Bronchial epithelial cell (primary cell): ENCODE measurements around the gene BTNL8. TPM values are rescaled to one million over a fixed set of nuclear protein-coding genes. Genes with fewer than 3 reads are reported as not detected.
A peak's percentile ranks its signal among the peaks of the same experiment; 100 is the strongest.

Experiments
- DNase-seq: peaks from one replicate; pipeline ENCODE4 v3.0.0-alpha.2; 2010; ENCODE audit warnings: low read depth
- FAIRE-seq: peaks from 2 replicates; lab custom pipeline; 2011; peaks lifted over from hg19 to GRCh38; lab: Jason Lieb, UNC
- H3K27me3 ChIP-seq: 2 replicates; pipeline ENCODE4 v1.5.1; 2011; ENCODE audit warnings: low read length; ENCODE audit not compliant: control insufficient read depth, insufficient read depth
- H3K36me3 ChIP-seq: 2 replicates; pipeline ENCODE4 v1.5.1; 2011; ENCODE audit warnings: low read length; ENCODE audit not compliant: control insufficient read depth, insufficient read depth
- H3K4me3 ChIP-seq: 2 replicates; pipeline ENCODE4 v1.5.1; 2011; ENCODE audit warnings: mild to moderate bottlenecking, low read depth, low read length, control low read depth
- total RNA-seq: library from RNA; depleted of rRNA; stranded (reverse); fragments of >200 nt; gene quantifications from 2 replicates; pipeline ENCODE4 v1.2.1, GENCODE V29; 2014
- TF ChIP-seq, protein P1 (sequence below): IDR thresholded peaks from 2 replicates; pipeline ENCODE4 v1.5.1; 2011; ENCODE audit warnings: mild to moderate bottlenecking, moderate library complexity, low read length, control low read depth, inconsistent platforms; ENCODE audit not compliant: insufficient read depth, severe bottlenecking

Gene BTNL8
- total RNA-seq, 1 donor from 2014 or later = not detected

DNA sequence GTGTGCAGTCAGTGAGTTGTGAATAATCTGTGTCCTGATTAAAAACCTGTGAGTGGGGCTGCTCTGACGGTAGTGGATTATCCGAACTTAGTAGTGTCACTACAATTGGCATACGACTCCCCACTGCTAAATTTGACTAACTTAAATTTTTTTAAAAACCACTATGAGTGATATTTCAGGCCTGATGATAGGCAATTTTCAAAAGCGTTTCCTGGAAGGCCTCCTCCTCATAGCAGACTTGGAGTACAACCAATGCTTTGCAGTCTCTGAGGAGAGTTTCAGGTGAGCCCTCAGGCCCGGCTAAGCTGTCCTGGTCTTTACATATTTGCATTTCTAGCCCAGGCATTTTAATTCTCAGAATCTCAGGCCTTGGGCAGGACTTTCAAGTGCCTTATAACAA, 10.8 kb downstream of the BTNL8 start:
- H3K36me3 ChIP-seq = no peaks in the 10 kb centered on the region
- H3K27me3 ChIP-seq = no peaks in the 10 kb centered on the region
- DNase-seq (no peak), FAIRE-seq (no peak)
- TF ChIP-seq, protein P1, sequence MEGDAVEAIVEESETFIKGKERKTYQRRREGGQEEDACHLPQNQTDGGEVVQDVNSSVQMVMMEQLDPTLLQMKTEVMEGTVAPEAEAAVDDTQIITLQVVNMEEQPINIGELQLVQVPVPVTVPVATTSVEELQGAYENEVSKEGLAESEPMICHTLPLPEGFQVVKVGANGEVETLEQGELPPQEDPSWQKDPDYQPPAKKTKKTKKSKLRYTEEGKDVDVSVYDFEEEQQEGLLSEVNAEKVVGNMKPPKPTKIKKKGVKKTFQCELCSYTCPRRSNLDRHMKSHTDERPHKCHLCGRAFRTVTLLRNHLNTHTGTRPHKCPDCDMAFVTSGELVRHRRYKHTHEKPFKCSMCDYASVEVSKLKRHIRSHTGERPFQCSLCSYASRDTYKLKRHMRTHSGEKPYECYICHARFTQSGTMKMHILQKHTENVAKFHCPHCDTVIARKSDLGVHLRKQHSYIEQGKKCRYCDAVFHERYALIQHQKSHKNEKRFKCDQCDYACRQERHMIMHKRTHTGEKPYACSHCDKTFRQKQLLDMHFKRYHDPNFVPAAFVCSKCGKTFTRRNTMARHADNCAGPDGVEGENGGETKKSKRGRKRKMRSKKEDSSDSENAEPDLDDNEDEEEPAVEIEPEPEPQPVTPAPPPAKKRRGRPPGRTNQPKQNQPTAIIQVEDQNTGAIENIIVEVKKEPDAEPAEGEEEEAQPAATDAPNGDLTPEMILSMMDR = no peak
- no peak overlapping the region for H3K4me3 ChIP-seq

DNA sequence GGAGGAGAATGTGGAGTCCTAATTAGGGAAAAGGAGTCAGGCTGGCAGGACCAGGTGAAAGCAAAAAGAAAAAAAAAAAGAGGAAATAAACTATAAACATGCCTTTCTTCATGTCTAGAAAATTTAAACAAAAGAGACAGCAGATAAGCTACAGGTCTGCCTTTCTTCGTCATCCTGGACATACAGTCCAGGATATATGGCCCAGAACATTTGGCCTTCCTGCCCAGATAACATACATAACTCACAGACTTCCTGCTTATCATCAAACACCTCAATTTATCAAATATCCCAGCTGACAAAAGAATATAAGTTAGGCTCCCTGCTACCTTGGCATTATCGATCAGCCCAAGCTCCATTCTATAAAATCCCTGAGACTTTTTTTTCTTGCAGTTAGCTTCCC, 11.2 kb downstream of the BTNL8 start:
- TF ChIP-seq, protein P1 = no peak
- no peak for DNase-seq
- FAIRE-seq = no peak
- Histone ChIP-seq H3K36me3 (no peaks in the 10 kb centered on the region), H3K27me3 (no peaks in the 10 kb centered on the region), H3K4me3 (no peak overlapping the region)

DNA sequence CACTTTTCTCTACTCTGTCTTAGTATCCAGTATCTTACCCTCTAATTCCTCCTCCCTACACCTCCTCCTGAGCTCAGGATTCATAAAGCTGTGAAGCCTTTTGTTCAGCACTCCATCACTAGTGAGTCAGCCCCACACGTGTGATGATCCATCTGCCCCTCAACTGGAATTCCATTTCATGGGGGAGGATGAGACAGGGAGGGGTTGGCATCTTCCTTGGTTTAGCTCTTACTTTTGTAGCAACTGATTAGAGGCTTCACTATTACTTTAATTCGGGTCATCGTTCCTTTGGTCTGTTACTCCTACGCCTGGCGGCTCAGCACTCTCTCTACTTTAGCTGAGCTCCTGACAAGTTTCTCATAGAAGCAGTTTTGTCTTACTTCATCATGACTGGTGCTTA, 11.8 kb downstream of the BTNL8 start:
- no peak overlapping the region for H3K4me3 ChIP-seq
- DNase-seq = peak; percentile 8
- TF ChIP-seq, protein P1 = no peak
- no peaks in the 10 kb centered on the region for H3K36me3 ChIP-seq
- no peaks in the 10 kb centered on the region for H3K27me3 ChIP-seq
- FAIRE-seq = no peak

DNA sequence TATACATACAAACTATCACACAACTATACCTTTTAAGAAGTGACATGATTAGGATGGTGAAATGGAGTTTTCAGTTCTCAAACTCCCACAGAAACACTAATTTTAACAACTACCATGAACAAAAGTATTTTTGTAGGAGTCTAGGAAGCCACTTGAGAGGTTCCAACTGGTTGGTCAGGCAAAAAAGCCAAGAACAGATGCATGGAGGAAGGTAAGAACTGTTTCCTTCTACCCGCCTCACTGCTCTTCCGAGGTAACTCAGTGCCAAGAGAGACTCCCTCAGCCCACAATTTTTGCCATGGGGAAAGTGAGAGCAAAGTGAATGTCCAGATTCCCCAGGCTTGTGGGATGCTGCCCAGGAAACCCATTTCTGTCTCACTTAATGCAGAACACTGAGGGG, 15.7 kb downstream of the BTNL8 start:
- H3K36me3 ChIP-seq = no peaks in the 10 kb centered on the region
- TF ChIP-seq, protein P1 = no peak
- FAIRE-seq = no peak
- no peak for DNase-seq
- no peaks in the 10 kb centered on the region for H3K27me3 ChIP-seq
- no peak overlapping the region for H3K4me3 ChIP-seq

DNA sequence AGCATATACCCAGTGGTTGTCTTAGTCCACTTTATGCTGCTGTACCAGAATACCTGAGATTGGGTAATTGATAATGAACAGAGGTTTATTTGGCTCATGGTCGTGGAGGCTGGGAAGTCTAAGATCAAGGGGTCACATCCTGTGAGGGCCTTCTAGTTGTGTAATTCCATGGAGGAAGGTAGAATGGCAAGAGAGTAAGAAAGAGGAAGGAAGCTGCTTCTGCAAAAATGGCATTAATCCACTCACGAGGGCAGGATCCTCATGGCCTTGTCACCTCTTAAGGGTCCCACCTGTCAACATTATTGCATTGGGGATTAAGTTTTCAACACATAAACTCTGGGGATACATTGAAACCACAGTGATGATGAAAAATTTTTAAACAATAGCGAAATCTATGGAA, 17.0 kb downstream of the BTNL8 start:
- Histone ChIP-seq H3K4me3 (no peak overlapping the region), H3K36me3 (no peaks in the 10 kb centered on the region), H3K27me3 (no peaks in the 10 kb centered on the region)
- TF ChIP-seq, protein P1 = no peak
- FAIRE-seq (peak; percentile 40), DNase-seq (peak; percentile 12)

DNA sequence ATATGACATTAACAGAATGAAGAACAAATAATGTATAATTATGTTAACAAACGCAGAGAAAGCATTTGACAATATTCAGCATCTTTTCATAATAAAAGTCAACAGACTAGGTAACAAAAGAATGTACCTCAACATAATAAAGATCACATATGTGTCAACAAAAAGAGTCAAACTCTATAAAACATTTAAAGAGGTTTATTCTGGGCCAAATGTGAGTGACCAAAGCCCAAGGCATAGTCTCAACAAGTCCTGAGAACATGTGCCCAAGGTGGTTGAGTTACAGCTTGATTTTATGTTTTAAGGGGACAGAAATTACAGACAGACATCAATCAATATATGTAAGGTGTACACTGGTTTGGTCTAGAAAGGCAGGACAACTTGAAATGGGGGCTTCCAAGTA, 19.4 kb downstream of the BTNL8 start:
- Histone ChIP-seq H3K36me3 (no peaks in the 10 kb centered on the region), H3K4me3 (no peak overlapping the region), H3K27me3 (no peaks in the 10 kb centered on the region)
- TF ChIP-seq, protein P1 = no peak
- FAIRE-seq (no peak), DNase-seq (no peak)
